ENCODE data around the gene APOL4. TPM values are rescaled to one million over a fixed set of nuclear protein-coding genes. Genes with fewer than 3 reads are reported as not detected.
A peak's percentile ranks its signal among the peaks of the same experiment; 100 is the strongest.

The APOL4 gene
- total RNA-seq, 1 donor from 2014 or later, result not detected

GRCh38 chr22:36183446-36183845 lies 18.2 kb downstream of the APOL4 start:
- Histone ChIP-seq H3K9ac (ENCODE audit: low read length) (no peak overlapping the region), H3K4me1 (ENCODE audit: insufficient read depth, low read length) (no peaks in the 10 kb centered on the region), H3K36me3 (ENCODE audit: insufficient read depth, low read length) (no peaks in the 10 kb centered on the region), H3K27ac (ENCODE audit: low read depth, low read length) (no peak overlapping the region), H3K9me3 (ENCODE audit: insufficient read depth, low read depth, low read length) (no peaks in the 10 kb centered on the region), H3K4me2 (ENCODE audit: low read length) (no peak overlapping the region), H2AFZ (ENCODE audit: low read depth, low read length) (no peak overlapping the region), H3K4me3 (ENCODE audit: insufficient read depth, low read depth, low read length) (no peak overlapping the region), H4K20me1 (ENCODE audit: insufficient read depth, low read length) (no peaks in the 10 kb centered on the region), H3K27me3 (ENCODE audit: insufficient read depth, low read length) (peaks cover 22% of the 10 kb centered on the region), H3K79me2 (ENCODE audit: insufficient read depth, low read length) (no peaks in the 10 kb centered on the region)
- Mint-ChIP-seq H3K9me3 (ENCODE audit: unreplicated experiment) (no peaks in the 10 kb centered on the region), H3K4me3 (ENCODE audit: unreplicated experiment) (no peak overlapping the region), H3K4me1 (ENCODE audit: low read depth, unreplicated experiment) (no peaks in the 10 kb centered on the region), H3K27me3 (ENCODE audit: low read depth, unreplicated experiment) (peaks cover 30% of the 10 kb centered on the region), H3K36me3 (ENCODE audit: low read depth, unreplicated experiment) (no peaks in the 10 kb centered on the region), H3K27ac (ENCODE audit: unreplicated experiment) (no peak overlapping the region)
- FAIRE-seq, result no peak
- DNase-seq (ENCODE audit: low read depth), result no peak
- no peak for TF ChIP-seq CTCF (IDR thresholded peaks at IDR 0.05; ENCODE audit: insufficient read depth, low read depth, low read length)
- TF ChIP-seq EZH2 (IDR thresholded peaks at IDR 0.05; ENCODE audit: insufficient read depth, low read length), result no peak

- no peaks in the 10 kb centered on the region for H3K4me1 ChIP-seq (ENCODE audit: insufficient read depth, low read length)
- no peaks in the 10 kb centered on the region for H3K9me3 Mint-ChIP-seq (ENCODE audit: unreplicated experiment)
- no peak overlapping the region for H3K4me3 Mint-ChIP-seq (ENCODE audit: unreplicated experiment)
- no peak overlapping the region for H3K4me3 ChIP-seq (ENCODE audit: insufficient read depth, low read depth, low read length)
- FAIRE-seq (no peak), DNase-seq (ENCODE audit: low read depth) (no peak)
- H3K79me2 ChIP-seq (ENCODE audit: insufficient read depth, low read length), result no peaks in the 10 kb centered on the region
- no peak overlapping the region for H2AFZ ChIP-seq (ENCODE audit: low read depth, low read length)
- TF ChIP-seq EZH2 (IDR thresholded peaks at IDR 0.05; ENCODE audit: insufficient read depth, low read length) (no peak), CTCF (IDR thresholded peaks at IDR 0.05; ENCODE audit: insufficient read depth, low read depth, low read length) (no peak)
- H3K36me3 ChIP-seq (ENCODE audit: insufficient read depth, low read length), result no peaks in the 10 kb centered on the region
- no peak overlapping the region for H3K27ac Mint-ChIP-seq (ENCODE audit: unreplicated experiment)
- H3K27me3 Mint-ChIP-seq (ENCODE audit: low read depth, unreplicated experiment), result peaks cover 25% of the 10 kb centered on the region
- H3K4me2 ChIP-seq (ENCODE audit: low read length), result no peak overlapping the region
- no peaks in the 10 kb centered on the region for H3K9me3 ChIP-seq (ENCODE audit: insufficient read depth, low read depth, low read length)
- no peaks in the 10 kb centered on the region for H3K36me3 Mint-ChIP-seq (ENCODE audit: low read depth, unreplicated experiment)
- H3K27me3 ChIP-seq (ENCODE audit: insufficient read depth, low read length), result peaks cover 20% of the 10 kb centered on the region
- H3K4me1 Mint-ChIP-seq (ENCODE audit: low read depth, unreplicated experiment), result no peaks in the 10 kb centered on the region
- H3K9ac ChIP-seq (ENCODE audit: low read length), result no peak overlapping the region
- no peak overlapping the region for H3K27ac ChIP-seq (ENCODE audit: low read depth, low read length)
- no peaks in the 10 kb centered on the region for H4K20me1 ChIP-seq (ENCODE audit: insufficient read depth, low read length)
Observed at GRCh38 chr22:36182857-36183256, 18.8 kb downstream of the APOL4 start.

GRCh38 chr22:36182056-36182455 lies 19.6 kb downstream of the APOL4 start:
- Mint-ChIP-seq H3K4me1 (ENCODE audit: low read depth, unreplicated experiment) (peaks cover 2% of the 10 kb centered on the region), H3K4me3 (ENCODE audit: unreplicated experiment) (no peak overlapping the region), H3K9me3 (ENCODE audit: unreplicated experiment) (no peaks in the 10 kb centered on the region), H3K27ac (ENCODE audit: unreplicated experiment) (no peak overlapping the region), H3K36me3 (ENCODE audit: low read depth, unreplicated experiment) (no peaks in the 10 kb centered on the region), H3K27me3 (ENCODE audit: low read depth, unreplicated experiment) (peaks cover 24% of the 10 kb centered on the region)
- Histone ChIP-seq H3K27ac (ENCODE audit: low read depth, low read length) (no peak overlapping the region), H3K9me3 (ENCODE audit: insufficient read depth, low read depth, low read length) (no peaks in the 10 kb centered on the region), H4K20me1 (ENCODE audit: insufficient read depth, low read length) (no peaks in the 10 kb centered on the region), H2AFZ (ENCODE audit: low read depth, low read length) (no peak overlapping the region), H3K79me2 (ENCODE audit: insufficient read depth, low read length) (no peaks in the 10 kb centered on the region), H3K27me3 (ENCODE audit: insufficient read depth, low read length) (peaks cover 20% of the 10 kb centered on the region), H3K4me2 (ENCODE audit: low read length) (no peak overlapping the region), H3K4me1 (ENCODE audit: insufficient read depth, low read length) (no peaks in the 10 kb centered on the region), H3K9ac (ENCODE audit: low read length) (no peak overlapping the region), H3K36me3 (ENCODE audit: insufficient read depth, low read length) (no peaks in the 10 kb centered on the region), H3K4me3 (ENCODE audit: insufficient read depth, low read depth, low read length) (no peak overlapping the region)
- peak; percentile 31 for DNase-seq (ENCODE audit: low read depth)
- TF ChIP-seq CTCF (IDR thresholded peaks at IDR 0.05; ENCODE audit: insufficient read depth, low read depth, low read length), result no peak
- no peak for TF ChIP-seq EZH2 (IDR thresholded peaks at IDR 0.05; ENCODE audit: insufficient read depth, low read length)
- FAIRE-seq, result no peak

Measured in astrocyte (in vitro differentiated cells and primary cell).